Effector memory CD4-positive, alpha-beta T cell (primary cell): ENCODE data around the gene KIAA0825.
"Not testable (repeated sequence)": the region's sequence is repeated elsewhere in the genome, so short reads cannot be mapped to it uniquely, and the experiment has no call there.

Experiments used
- DNase-seq, 3 donors: peaks; one replicate each; pipeline ENCODE4 v3.0.0-alpha.2; 2020
- H3K27ac ChIP-seq: 2 replicates; pipeline ENCODE4 v1.7.0; 2013; ENCODE audit warnings: mild to moderate bottlenecking, low read length, moderate library complexity; ENCODE audit not compliant: insufficient read depth, poor library complexity, severe bottlenecking
- H3K27me3 ChIP-seq: replicated peaks from 2 replicates; pipeline ENCODE4 v1.7.0; 2013; ENCODE audit warnings: mild to moderate bottlenecking, low read length; ENCODE audit not compliant: insufficient read depth, control insufficient read depth, poor library complexity, severe bottlenecking
- H3K36me3 ChIP-seq: 2 replicates; pipeline ENCODE4 v1.7.0; 2013; ENCODE audit warnings: mild to moderate bottlenecking, low read length, moderate library complexity; ENCODE audit not compliant: control insufficient read depth, insufficient read depth
- H3K4me1 ChIP-seq: 2 replicates; pipeline ENCODE4 v1.7.0; 2013; ENCODE audit warnings: low read length, mild to moderate bottlenecking; ENCODE audit not compliant: control insufficient read depth, insufficient read depth, poor library complexity, severe bottlenecking
- H3K4me3 ChIP-seq: 2 replicates; pipeline ENCODE4 v1.7.0; 2013; ENCODE audit warnings: low read length, low read depth, mild to moderate bottlenecking; ENCODE audit not compliant: insufficient read depth, poor library complexity, severe bottlenecking
- H3K9me3 ChIP-seq: 2 replicates; pipeline ENCODE4 v1.7.0; 2013; ENCODE audit warnings: mild to moderate bottlenecking, low read length, moderate library complexity; ENCODE audit not compliant: control insufficient read depth

Gene KIAA0825

GRCh38 chr5:94161801-94162200 lies 456.6 kb downstream of the KIAA0825 start:
- H3K4me3 ChIP-seq = no peak overlapping the region

GRCh38 chr5:94159144-94159543 lies 459.3 kb downstream of the KIAA0825 start:
- Histone ChIP-seq H3K9me3 (no peaks in the 10 kb centered on the region), H3K4me1 (no peaks in the 10 kb centered on the region), H3K27me3 (no peaks in the 10 kb centered on the region), H3K36me3 (no peaks in the 10 kb centered on the region), H3K4me3 (no peak overlapping the region), H3K27ac (no peak overlapping the region)
- no peak for DNase-seq

More at GRCh38 chr5:94161801-94162200, 456.6 kb downstream of the KIAA0825 start:
- H3K4me1 ChIP-seq = no peaks in the 10 kb centered on the region
- no peak for DNase-seq
- no peaks in the 10 kb centered on the region for H3K36me3 ChIP-seq
- H3K27me3 ChIP-seq = no peaks in the 10 kb centered on the region
- no peak overlapping the region for H3K27ac ChIP-seq
- no peaks in the 10 kb centered on the region for H3K9me3 ChIP-seq

DNA sequence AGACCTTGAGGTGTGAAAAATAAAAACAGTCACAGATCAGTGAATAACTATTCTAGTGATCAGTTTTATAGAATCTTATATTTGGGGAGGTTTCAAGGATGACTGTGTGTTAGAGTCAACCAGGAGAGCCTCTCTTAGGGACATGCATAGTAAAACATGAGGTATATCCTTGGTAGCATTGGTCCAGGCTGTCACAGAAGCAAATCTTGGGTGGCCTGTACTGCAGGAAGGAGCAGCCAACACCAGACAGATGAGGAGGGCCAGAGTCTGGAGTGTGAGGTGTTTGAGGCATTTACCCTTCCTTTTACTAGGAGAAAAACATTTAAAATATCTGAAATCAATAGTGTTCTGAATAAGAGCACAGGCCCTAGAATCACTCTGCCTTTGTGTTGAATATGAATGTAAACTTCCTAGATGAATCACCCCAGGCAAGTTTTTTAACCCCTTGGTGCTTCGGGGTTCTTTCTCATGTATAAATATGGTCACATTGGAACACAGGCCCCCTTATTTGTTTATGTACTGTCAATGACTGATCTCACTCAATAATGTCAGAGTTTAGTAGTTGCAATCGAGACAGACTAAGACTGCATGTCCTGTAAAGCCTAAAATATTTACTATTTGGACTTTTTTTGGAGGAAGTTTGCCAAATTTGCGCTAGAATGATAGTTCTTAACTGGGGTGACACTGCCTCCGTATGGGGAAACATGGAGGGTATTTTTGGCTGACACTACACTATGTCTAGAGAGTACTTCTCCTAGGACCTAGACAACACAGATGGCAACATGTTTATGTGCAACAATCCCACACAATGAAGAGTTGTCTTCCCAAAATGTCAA lies 460.5 kb downstream of the KIAA0825 start:
- no peak for DNase-seq
- no peak overlapping the region for H3K4me3 ChIP-seq
- no peaks in the 10 kb centered on the region for H3K27me3 ChIP-seq
- H3K36me3 ChIP-seq = no peaks in the 10 kb centered on the region
- H3K4me1 ChIP-seq = no peaks in the 10 kb centered on the region
- no peaks in the 10 kb centered on the region for H3K9me3 ChIP-seq
- no peak overlapping the region for H3K27ac ChIP-seq

DNA sequence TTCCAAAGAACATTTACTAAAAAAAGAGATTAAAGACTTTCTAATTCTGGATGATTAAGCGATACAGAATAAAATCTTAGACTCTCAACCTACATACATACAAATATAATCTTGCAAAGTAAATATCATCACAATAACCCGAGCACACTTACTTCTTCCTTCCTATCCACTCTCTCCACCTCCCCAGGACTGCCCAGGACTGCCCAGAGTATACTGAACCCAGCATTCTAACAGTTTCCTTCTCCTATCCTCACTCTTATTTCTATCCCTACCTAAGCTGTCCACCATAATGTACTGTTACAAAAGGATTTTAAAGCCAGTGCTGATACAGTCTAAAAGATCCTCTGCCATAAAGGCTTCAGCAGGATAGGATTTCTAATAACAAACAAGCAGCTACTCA lies 463.7 kb downstream of the KIAA0825 start:
- Histone ChIP-seq H3K9me3 (no peaks in the 10 kb centered on the region), H3K4me3 (no peak overlapping the region), H3K27ac (no peak overlapping the region), H3K36me3 (no peaks in the 10 kb centered on the region), H3K27me3 (no peaks in the 10 kb centered on the region), H3K4me1 (no peaks in the 10 kb centered on the region)
- no peak for DNase-seq

- no peaks in the 10 kb centered on the region for H3K4me1 ChIP-seq
- no peak overlapping the region for H3K27ac ChIP-seq
- H3K4me3 ChIP-seq = no peak overlapping the region
- no peaks in the 10 kb centered on the region for H3K36me3 ChIP-seq
- H3K9me3 ChIP-seq = no peaks in the 10 kb centered on the region
- no peak for DNase-seq
- no peaks in the 10 kb centered on the region for H3K27me3 ChIP-seq
Measured at GRCh38 chr5:94153736-94154450, 464.5 kb downstream of the KIAA0825 start.

DNA sequence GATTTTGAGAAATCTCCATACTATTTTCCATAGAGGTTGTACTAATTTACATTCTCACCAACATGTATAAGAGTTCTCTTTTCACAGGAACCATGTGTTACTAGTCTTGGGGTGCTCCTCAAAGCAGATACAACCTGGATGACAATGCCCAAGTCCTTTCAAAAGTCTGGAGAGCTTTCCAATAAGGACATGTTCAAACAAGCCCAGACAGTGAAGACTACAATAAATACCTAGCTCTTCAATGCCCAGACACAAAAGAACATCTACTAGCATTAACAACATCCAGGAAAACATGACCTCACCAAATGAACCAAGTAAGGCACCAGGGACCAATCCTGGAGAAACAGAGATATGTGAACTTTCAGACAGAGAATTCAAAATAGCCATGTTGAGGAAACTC lies 474.8 kb downstream of the KIAA0825 start:
- H3K36me3 ChIP-seq, H3K9me3 ChIP-seq, H3K27me3 ChIP-seq, DNase-seq, H3K4me1 ChIP-seq, H3K4me3 ChIP-seq, H3K27ac ChIP-seq: not testable (repeated sequence)

DNA sequence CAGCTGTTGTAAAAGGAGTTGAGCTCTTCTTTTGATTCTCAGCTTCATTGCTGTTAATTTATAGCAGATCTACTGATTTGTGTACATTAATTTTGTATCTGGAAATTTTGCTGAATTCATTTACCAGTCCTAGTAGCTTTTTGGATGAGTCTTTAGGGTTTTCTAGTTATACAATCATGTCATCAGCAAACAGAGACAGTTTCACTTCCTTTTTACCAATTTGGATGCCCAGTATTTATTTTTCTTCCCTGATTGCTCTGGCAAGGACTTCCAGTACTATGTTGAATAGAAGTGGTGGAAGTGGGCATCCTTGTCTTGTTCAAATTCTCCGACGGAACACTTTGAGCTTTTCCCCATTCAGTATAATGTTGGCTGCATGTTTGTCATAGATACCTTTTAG lies 478.1 kb downstream of the KIAA0825 start:
- no peak overlapping the region for H3K27ac ChIP-seq
- no peak for DNase-seq
- no peak overlapping the region for H3K4me3 ChIP-seq
- no peaks in the 10 kb centered on the region for H3K4me1 ChIP-seq
- no peaks in the 10 kb centered on the region for H3K36me3 ChIP-seq
- no peaks in the 10 kb centered on the region for H3K9me3 ChIP-seq
- no peaks in the 10 kb centered on the region for H3K27me3 ChIP-seq

DNA sequence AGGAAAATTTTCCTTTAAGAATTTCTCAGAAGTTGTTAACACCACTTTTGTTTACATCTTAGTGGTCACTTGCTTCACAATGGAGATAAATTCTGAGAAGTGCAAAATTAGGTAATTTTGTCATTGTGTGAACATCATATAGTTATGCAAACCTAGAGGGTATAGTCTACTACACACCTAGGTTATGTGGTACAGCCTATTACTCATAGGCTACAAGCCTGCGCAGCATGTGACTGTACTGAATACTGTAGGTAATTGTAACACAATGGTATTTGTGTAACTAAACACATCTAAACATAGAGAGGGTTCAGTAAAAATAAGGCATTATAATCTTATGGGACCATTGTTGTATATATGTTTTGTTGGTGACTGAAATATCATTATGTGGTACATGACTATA lies 488.3 kb downstream of the KIAA0825 start:
- no peaks in the 10 kb centered on the region for H3K36me3 ChIP-seq
- no peak overlapping the region for H3K4me3 ChIP-seq
- H3K9me3 ChIP-seq = no peaks in the 10 kb centered on the region
- no peak for DNase-seq
- no peak overlapping the region for H3K27ac ChIP-seq
- H3K4me1 ChIP-seq = no peaks in the 10 kb centered on the region
- H3K27me3 ChIP-seq = no peaks in the 10 kb centered on the region

- no peaks in the 10 kb centered on the region for H3K4me1 ChIP-seq
- no peak overlapping the region for H3K27ac ChIP-seq
- H3K36me3 ChIP-seq = no peaks in the 10 kb centered on the region
- no peaks in the 10 kb centered on the region for H3K9me3 ChIP-seq
- no peak overlapping the region for H3K4me3 ChIP-seq
- no peaks in the 10 kb centered on the region for H3K27me3 ChIP-seq
- no peak for DNase-seq
Measured at GRCh38 chr5:94125107-94125506, 493.3 kb downstream of the KIAA0825 start.

- not testable (repeated sequence) for H3K27me3 ChIP-seq, H3K36me3 ChIP-seq, H3K4me3 ChIP-seq, H3K9me3 ChIP-seq, H3K4me1 ChIP-seq, DNase-seq, H3K27ac ChIP-seq
Measured at GRCh38 chr5:94116317-94116716, 502.1 kb downstream of the KIAA0825 start.
